ENCODE results near the gene ZNF76.

DNA sequence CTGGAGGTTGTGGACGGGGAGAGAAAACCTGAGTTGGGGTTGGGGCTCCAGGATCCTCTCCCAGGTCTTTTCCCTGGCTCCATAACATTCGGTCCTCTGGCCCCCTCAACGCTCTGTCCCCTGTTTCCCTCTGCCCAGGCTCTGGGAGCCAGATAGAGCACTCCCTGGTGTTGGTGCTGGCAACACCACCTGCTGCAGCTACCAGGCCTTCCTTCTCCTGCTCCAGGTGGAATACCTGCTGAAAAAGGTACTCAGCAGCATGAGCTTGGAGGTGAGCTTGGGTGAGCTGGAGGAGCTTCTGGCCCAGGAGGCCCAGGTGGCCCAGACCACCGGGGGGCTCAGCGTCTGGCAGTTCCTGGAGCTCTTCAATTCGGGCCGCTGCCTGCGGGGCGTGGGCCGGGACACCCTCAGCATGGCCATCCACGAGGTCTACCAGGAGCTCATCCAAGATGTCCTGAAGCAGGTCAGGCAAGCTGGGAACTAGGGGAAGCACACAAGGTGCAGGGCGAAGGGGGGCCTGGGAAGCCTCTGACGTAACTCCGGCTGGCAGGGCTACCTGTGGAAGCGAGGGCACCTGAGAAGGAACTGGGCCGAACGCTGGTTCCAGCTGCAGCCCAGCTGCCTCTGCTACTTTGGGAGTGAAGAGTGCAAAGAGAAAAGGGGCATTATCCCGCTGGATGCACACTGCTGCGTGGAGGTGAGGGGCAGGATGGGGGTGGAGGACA is 52.7 kb downstream of the ZNF76 start:
- TF ChIP-seq, protein P1, sequence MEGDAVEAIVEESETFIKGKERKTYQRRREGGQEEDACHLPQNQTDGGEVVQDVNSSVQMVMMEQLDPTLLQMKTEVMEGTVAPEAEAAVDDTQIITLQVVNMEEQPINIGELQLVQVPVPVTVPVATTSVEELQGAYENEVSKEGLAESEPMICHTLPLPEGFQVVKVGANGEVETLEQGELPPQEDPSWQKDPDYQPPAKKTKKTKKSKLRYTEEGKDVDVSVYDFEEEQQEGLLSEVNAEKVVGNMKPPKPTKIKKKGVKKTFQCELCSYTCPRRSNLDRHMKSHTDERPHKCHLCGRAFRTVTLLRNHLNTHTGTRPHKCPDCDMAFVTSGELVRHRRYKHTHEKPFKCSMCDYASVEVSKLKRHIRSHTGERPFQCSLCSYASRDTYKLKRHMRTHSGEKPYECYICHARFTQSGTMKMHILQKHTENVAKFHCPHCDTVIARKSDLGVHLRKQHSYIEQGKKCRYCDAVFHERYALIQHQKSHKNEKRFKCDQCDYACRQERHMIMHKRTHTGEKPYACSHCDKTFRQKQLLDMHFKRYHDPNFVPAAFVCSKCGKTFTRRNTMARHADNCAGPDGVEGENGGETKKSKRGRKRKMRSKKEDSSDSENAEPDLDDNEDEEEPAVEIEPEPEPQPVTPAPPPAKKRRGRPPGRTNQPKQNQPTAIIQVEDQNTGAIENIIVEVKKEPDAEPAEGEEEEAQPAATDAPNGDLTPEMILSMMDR (IDR thresholded peaks at IDR 0.05) = no peak
- TF ChIP-seq POLR2A (IDR thresholded peaks at IDR 0.05) = no peak
